Caco-2 (cell line): ENCODE measurements around the gene HBE1. TPM values are rescaled to one million over a fixed set of nuclear protein-coding genes. Genes with fewer than 3 reads are reported as not detected.

ENCODE experiments used
- BruUV-seq: library from RNA; stranded (reverse); fragments of 400-500 nt; replicated peaks from 2 replicates; lab custom pipeline; 2021; lab: Mats Ljungman, UMichigan
- CTCF ChIA-PET: fragments of 300-600 bp; sonication (Branson Sonifier 250); formaldehyde crosslinking; loops from one replicate; lab custom pipeline; 2022; ENCODE audit warnings: antibody characterized with exemption; lab: Charles Lee
- POLR2A ChIA-PET: fragments of 300-600 bp; sonication (Branson Sonifier 250); formaldehyde crosslinking; loops from one replicate; lab custom pipeline; 2022; ENCODE audit warnings: antibody characterized with exemption; lab: Charles Lee
- DNase-seq, 2 experiments: peaks; one replicate each; pipeline versions ENCODE4 v3.0.0 to v3.0.0-alpha.2; 2020 to 2022
- H3K27me3 ChIP-seq: replicated peaks from 2 replicates; pipeline ENCODE4 v1.6.0; 2011; ENCODE audit warnings: low read length; ENCODE audit not compliant: control insufficient read depth, insufficient read depth
- H3K36me3 ChIP-seq: 2 replicates; pipeline ENCODE4 v1.5.1; 2011; ENCODE audit warnings: low read length; ENCODE audit not compliant: control insufficient read depth, insufficient read depth
- H3K4me1 ChIP-seq: fragments of 250-450 bp; sonication (Bioruptor Pico); 2 replicates; pipeline ENCODE4 v1.5.1; 2020; ENCODE audit warnings: mild to moderate bottlenecking
- H3K4me3 ChIP-seq: 2 replicates; pipeline ENCODE4 v1.5.1; 2011; ENCODE audit warnings: low read depth, mild to moderate bottlenecking, control low read depth, low read length
- H3K9me3 ChIP-seq: fragments of 250-450 bp; sonication (Bioruptor Pico); 2 replicates; pipeline ENCODE4 v1.5.1; 2020; ENCODE audit warnings: mild to moderate bottlenecking, moderate library complexity
- H3K27ac Mint-ChIP-seq: one replicate; pipeline ENCODE4 v1.8.0; 2022; ENCODE audit warnings: mixed read lengths; ENCODE audit not compliant: unreplicated experiment
- H3K27me3 Mint-ChIP-seq: one replicate; pipeline ENCODE4 v1.8.0; 2022; ENCODE audit warnings: mixed read lengths; ENCODE audit not compliant: insufficient read depth, unreplicated experiment
- H3K36me3 Mint-ChIP-seq: one replicate; pipeline ENCODE4 v1.8.0; 2022; ENCODE audit warnings: mild to moderate bottlenecking, mixed read lengths; ENCODE audit not compliant: insufficient read depth, unreplicated experiment
- H3K4me1 Mint-ChIP-seq: one replicate; pipeline ENCODE4 v1.8.0; 2022; ENCODE audit warnings: low read depth, mixed read lengths; ENCODE audit not compliant: unreplicated experiment
- H3K4me3 Mint-ChIP-seq: one replicate; pipeline ENCODE4 v1.8.0; 2022; ENCODE audit warnings: mild to moderate bottlenecking, moderate library complexity, mixed read lengths; ENCODE audit not compliant: unreplicated experiment
- H3K9me3 Mint-ChIP-seq: one replicate; pipeline ENCODE4 v1.8.0; 2022; ENCODE audit warnings: mixed read lengths; ENCODE audit not compliant: unreplicated experiment
- CTCF ChIP-seq, 2 experiments: fragments of 200-600 bp in 1 of 2; IDR thresholded peaks; 1 replicate in 1 of 2; 2 replicates in 1 of 2; pipeline versions ENCODE4 v1.5.1 to v1.8.0; 2011 to 2022; ENCODE audit warnings: antibody characterized with exemption in 1 of 2, control low read depth in 1 of 2, inconsistent platforms in 1 of 2, low read depth in 1 of 2, low read length in 1 of 2, mild to moderate bottlenecking in 1 of 2, moderate library complexity in 1 of 2; ENCODE audit not compliant: insufficient read depth in 1 of 2, severe bottlenecking in 1 of 2, unreplicated experiment in 1 of 2
- intact Hi-C: fragments of 100-400 bp; cut with micrococcal nuclease; formaldehyde crosslinking; loops from one replicate; pipeline ENCODE4 v1.10.0; 2022; ENCODE audit not compliant: unreplicated experiment
- total RNA-seq: library from RNA; stranded (reverse); gene quantifications from 2 replicates; pipeline ENCODE4 v1.2.3, GENCODE V29; 2022

Gene HBE1
- total RNA-seq, 1 experiment from 2014 or later = not detected

DNA sequence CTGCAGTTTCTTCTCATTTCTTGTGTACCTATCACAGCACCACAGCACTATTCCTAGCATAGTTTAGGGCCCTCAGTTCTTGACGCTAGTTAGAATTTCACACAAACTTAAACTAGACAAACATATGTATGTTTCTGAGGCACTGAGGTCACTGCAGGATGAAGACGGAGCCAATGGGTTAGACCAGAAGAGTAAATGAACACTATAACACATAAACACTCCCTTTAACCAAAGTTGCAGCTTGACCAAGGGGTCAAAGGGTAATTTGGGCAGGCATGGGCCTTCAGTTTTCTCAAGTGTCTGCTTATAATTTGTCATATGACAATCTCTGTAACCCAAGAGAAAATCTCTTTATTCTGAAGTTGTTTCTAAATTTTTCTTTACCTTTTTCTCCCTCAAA is 12.9 kb upstream of the HBE1 start:
- H3K4me3 Mint-ChIP-seq = no peak overlapping the region
- DNase-seq = no peak
- H3K9me3 ChIP-seq = no peaks in the 10 kb centered on the region
- H3K27me3 Mint-ChIP-seq = no peaks in the 10 kb centered on the region
- no peak overlapping the region for H3K4me3 ChIP-seq
- POLR2A ChIA-PET = no interaction called here
- H3K4me1 ChIP-seq = no peaks in the 10 kb centered on the region
- no peak for TF ChIP-seq CTCF (IDR thresholded peaks at IDR 0.05; ENCODE audit: insufficient read depth in 1 of 2, low read depth in 1 of 2, low read length in 1 of 2, severe bottlenecking in 1 of 2, unreplicated experiment in 1 of 2)
- no peaks in the 10 kb centered on the region for H3K9me3 Mint-ChIP-seq
- peaks cover 6% of the 10 kb centered on the region for H3K4me1 Mint-ChIP-seq
- H3K36me3 Mint-ChIP-seq = no peaks in the 10 kb centered on the region
- intact Hi-C loops = no loop called here
- H3K27me3 ChIP-seq = no peaks in the 10 kb centered on the region
- no TSS peak for BruUV-seq
- H3K36me3 ChIP-seq = no peaks in the 10 kb centered on the region
- no peak overlapping the region for H3K27ac Mint-ChIP-seq
- CTCF ChIA-PET = no interaction called here

DNA sequence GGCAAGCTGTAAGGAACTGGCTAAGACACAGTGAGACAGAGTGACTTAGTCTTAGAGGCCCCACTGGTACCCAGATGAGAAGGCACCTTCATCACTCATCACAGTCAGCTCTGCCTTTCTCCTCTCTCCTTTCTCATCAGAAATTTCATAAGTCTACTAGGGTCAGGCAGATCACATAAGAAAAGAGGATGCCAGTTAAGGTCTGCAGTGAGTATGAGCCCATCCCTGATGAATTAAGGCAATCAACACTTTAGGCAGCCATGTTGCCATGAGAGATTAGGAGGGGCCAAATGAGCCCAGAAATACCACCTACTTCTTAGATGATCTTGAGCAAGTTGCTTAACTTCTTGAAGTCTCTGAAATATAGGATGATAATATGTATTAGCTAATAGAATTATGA is 11.9 kb upstream of the HBE1 start:
- intact Hi-C loops = no loop called here
- Histone ChIP-seq H3K9me3 (no peaks in the 10 kb centered on the region), H3K4me1 (no peaks in the 10 kb centered on the region), H3K4me3 (no peak overlapping the region), H3K36me3 (no peaks in the 10 kb centered on the region), H3K27me3 (no peaks in the 10 kb centered on the region)
- Mint-ChIP-seq H3K27me3 (no peaks in the 10 kb centered on the region), H3K4me1 (peaks cover 6% of the 10 kb centered on the region), H3K4me3 (no peak overlapping the region), H3K27ac (no peak overlapping the region), H3K36me3 (no peaks in the 10 kb centered on the region), H3K9me3 (no peaks in the 10 kb centered on the region)
- POLR2A ChIA-PET = no interaction called here
- TF ChIP-seq CTCF (IDR thresholded peaks at IDR 0.05; ENCODE audit: insufficient read depth in 1 of 2, low read depth in 1 of 2, low read length in 1 of 2, severe bottlenecking in 1 of 2, unreplicated experiment in 1 of 2) = no peak
- CTCF ChIA-PET = interaction anchor here (1.3 kb wide), 1 partner anchor 10 kb away, joined by 3 read pairs; no protein-coding TSS in a partner anchor
- DNase-seq = no peak
- no TSS peak for BruUV-seq

DNA sequence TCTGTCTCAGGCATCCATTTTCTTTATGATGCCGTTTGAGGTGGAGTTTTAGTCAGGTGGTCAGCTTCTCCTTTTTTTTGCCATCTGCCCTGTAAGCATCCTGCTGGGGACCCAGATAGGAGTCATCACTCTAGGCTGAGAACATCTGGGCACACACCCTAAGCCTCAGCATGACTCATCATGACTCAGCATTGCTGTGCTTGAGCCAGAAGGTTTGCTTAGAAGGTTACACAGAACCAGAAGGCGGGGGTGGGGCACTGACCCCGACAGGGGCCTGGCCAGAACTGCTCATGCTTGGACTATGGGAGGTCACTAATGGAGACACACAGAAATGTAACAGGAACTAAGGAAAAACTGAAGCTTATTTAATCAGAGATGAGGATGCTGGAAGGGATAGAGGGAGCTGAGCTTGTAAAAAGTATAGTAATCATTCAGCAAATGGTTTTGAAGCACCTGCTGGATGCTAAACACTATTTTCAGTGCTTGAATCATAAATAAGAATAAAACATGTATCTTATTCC is 10.9 kb upstream of the HBE1 start:
- peak overlapping the region; percentile 34 for H3K27ac Mint-ChIP-seq
- peaks cover 6% of the 10 kb centered on the region for H3K4me1 Mint-ChIP-seq
- H3K4me3 Mint-ChIP-seq = no peak overlapping the region
- Histone ChIP-seq H3K9me3 (no peaks in the 10 kb centered on the region), H3K4me1 (no peaks in the 10 kb centered on the region), H3K36me3 (no peaks in the 10 kb centered on the region), H3K27me3 (no peaks in the 10 kb centered on the region), H3K4me3 (no peak overlapping the region)
- H3K36me3 Mint-ChIP-seq = no peaks in the 10 kb centered on the region
- ChIA-PET CTCF (interaction anchor here (1.3 kb wide), 1 partner anchor 11 kb away, joined by 3 read pairs; no protein-coding TSS in a partner anchor), POLR2A (no interaction called here)
- peak; percentile 29 to 59 for DNase-seq
- H3K27me3 Mint-ChIP-seq = no peaks in the 10 kb centered on the region
- BruUV-seq = no TSS peak
- no peaks in the 10 kb centered on the region for H3K9me3 Mint-ChIP-seq
- intact Hi-C loops = no loop called here
- no peak for TF ChIP-seq CTCF (IDR thresholded peaks at IDR 0.05; ENCODE audit: insufficient read depth in 1 of 2, low read depth in 1 of 2, low read length in 1 of 2, severe bottlenecking in 1 of 2, unreplicated experiment in 1 of 2)
